Kidney glomerular epithelial cell (primary cell): ENCODE data around the gene PAM16.

Source experiments
- DNase-seq: peaks from one replicate; lab custom pipeline; 2025; lab: John Stamatoyannopoulos, UW

PAM16 gene

GRCh38 chr16:4319454-4320421 lies 31.4 kb downstream of the PAM16 start:
- DNase-seq: no peak

- no peak for DNase-seq
These were observed 32.2 kb downstream of the PAM16 start for GRCh38 chr16:4318967-4319366.

GRCh38 chr16:4318451-4318910 lies 32.6 kb downstream of the PAM16 start:
- DNase-seq: no peak

GRCh38 chr16:4317532-4318450 lies 33.3 kb downstream of the PAM16 start:
- peak; percentile 61 for DNase-seq

GRCh38 chr16:4316864-4317531 lies 34.1 kb downstream of the PAM16 start:
- peak; percentile 32 for DNase-seq

GRCh38 chr16:4316108-4316863 lies 34.8 kb downstream of the PAM16 start:
- no peak for DNase-seq

- peak; percentile 22 for DNase-seq
These were observed 35.7 kb downstream of the PAM16 start, which contains the start of gene GLIS2 for GRCh38 chr16:4315186-4316107. Gene GLIS2, plus strand, starts transcription at chr16:4316067. Its CDS starts 16,214 bp downstream, at chr16:4332281.

- peak; percentile 26 for DNase-seq
These were observed 36.5 kb downstream of the PAM16 start for GRCh38 chr16:4314532-4315185.

- DNase-seq: peak; percentile 51
These were observed 37.3 kb downstream of the PAM16 start for GRCh38 chr16:4313563-4314531.

- DNase-seq: peak; percentile 52
These were observed 41.3 kb downstream of the PAM16 start for GRCh38 chr16:4309833-4310266.

GRCh38 chr16:4309102-4309832 lies 41.9 kb downstream of the PAM16 start:
- DNase-seq: no peak

GRCh38 chr16:4307215-4308037 lies 43.7 kb downstream of the PAM16 start:
- DNase-seq: peak; percentile 91

- DNase-seq: peak; percentile 10
These were observed 44.5 kb downstream of the PAM16 start for GRCh38 chr16:4306470-4307214.

GRCh38 chr16:4303973-4304372 lies 47.1 kb downstream of the PAM16 start:
- no peak for DNase-seq

- no peak for DNase-seq
These were observed 49.2 kb downstream of the PAM16 start for GRCh38 chr16:4301968-4302367.

- no peak for DNase-seq
These were observed 49.9 kb downstream of the PAM16 start for GRCh38 chr16:4301177-4301576.
